ENCODE measurements around the gene SRRM2.

Gene SRRM2

GRCh38 chr16:2741168-2741567, 11.3 kb upstream of the SRRM2 start:
- no peak for DNase-seq

DNA sequence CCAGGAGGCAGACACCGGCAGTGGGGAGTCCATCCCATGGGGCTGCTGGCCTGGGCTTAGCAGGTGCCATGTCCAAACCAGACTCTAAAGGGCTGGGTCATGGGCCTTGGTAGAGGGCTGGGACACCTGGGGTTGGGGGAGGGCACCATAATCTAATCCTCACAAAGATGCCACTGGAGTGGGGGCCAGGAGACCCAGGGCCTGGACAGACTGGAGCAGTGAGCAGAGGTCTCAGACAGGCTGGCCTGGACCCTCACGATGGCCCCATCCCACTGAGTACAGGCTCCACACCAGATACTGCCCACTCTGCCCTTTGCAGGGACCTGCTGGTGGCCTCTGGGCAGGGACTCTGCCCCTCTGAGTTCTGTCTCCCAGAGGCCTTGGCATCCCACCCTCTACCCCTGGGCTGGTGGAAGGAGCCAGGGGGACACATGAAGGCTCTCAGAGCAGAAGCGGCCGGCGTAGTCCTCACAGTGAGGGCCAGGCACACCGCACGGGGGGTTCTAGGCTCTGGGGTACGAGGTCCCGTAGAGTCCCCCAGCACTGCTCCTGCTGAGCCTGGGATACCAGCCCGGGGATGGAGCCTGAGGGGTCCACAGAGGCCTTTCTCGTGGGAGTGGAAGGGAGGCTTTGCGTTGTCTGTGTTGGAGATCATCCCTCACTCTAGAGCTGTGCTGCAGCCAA, 10.0 kb upstream of the SRRM2 start:
- DNase-seq = no peak

GRCh38 chr16:2743007-2743810, 9.2 kb upstream of the SRRM2 start:
- DNase-seq = no peak

- DNase-seq = no peak
Observed at GRCh38 chr16:2744711-2745110, 7.7 kb upstream of the SRRM2 start.

GRCh38 chr16:2745116-2745890, 7.1 kb upstream of the SRRM2 start:
- DNase-seq = no peak

- no peak for DNase-seq
Observed at GRCh38 chr16:2745961-2746360, 6.5 kb upstream of the SRRM2 start.

DNA sequence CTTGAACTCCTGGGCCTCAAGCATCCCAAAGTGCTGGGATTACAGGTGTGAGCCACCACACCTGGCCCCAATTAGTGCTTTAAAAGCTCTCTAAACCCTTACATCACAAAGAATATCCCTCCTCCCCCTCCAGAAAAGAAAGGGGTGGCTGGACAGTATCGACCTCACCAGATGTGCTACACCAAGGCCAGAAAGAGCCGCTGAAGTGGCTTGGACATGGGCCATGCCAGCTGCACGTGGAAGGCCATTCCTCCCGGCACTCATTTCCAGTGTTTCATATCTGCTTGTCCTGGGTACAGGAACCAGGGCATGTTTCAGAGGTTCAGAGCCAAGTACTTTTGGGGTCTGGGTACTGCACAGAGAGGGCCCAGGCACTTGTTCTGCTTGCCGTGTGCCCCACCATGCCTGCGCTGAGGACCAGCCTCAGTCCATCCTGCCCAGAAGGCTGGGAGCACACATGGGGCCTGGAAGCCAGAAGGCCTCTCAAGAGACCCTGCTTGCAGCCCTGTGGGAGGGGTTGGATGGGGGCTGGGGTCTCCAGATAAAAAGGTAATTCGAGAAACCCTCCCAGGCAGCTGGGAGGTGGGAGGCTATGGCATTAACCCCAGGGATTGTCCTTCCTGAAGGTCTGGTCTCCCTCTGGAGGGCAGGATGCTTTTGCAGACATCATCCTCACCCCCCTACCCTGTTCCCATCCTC, 3.5 kb upstream of the SRRM2 start:
- DNase-seq = no peak

DNA sequence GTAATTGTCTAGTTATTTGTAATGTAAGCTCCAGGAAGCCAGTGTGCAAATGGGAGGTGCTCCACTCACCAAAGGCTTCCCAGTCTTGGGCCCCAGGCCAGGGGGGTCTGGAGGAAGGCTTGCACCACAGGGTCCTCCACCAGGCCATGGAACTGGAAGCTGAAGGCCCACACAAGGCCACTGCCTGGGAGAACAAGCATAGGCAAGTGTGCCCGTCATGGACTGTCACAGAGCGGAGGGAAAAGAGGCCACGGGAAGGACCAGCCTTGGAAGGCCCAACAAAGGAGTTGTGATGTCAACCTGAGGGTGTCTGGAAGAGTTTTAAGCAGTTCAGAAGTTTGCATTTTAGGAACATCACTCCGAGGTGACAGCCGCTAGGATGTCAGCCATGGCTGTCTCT, 3.0 kb upstream of the SRRM2 start:
- DNase-seq = no peak

GRCh38 chr16:2749936-2750335, 2.5 kb upstream of the SRRM2 start:
- no peak for DNase-seq

DNA sequence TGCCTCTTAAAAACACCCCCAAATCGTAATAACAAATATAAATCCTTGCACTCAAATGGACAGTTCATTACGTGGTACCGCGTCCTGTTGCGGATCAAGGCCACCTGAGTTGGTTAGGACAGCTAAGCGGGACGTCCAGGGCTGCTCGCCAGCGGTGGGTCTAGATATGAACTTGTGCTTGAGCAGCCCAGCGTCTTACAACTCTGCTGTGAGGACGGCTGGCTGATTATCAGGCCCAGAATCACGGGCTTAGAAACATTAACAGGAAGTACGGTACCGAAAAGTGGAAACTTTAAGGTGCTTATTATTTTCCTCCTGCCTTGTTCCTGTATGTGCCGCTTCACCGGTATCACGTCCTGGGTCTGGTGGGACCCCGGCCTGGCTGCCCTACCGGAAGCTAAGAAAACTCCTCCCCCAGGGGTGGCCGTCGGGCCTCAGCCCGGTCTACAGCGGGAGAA, 832 bp upstream of the SRRM2 start:
- DNase-seq = no peak

- no peak for DNase-seq
Observed at GRCh38 chr16:2752850-2753732, 653 bp downstream of the SRRM2 start.

DNA sequence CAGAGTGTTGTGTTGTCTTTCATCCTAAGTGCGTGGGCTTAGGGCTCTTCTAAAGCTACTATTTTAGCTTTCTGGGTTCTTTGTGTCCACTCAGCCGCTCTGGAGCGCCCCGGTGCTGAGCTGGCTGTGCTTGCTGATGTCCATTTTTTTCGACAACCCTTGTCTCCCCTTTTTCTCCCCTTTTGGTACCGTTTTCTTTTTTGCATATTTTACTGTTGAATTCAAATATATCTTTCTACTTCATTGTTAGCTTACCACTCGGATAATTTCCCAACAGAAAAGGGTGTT, 1.2 kb downstream of the SRRM2 start:
- no peak for DNase-seq

DNA sequence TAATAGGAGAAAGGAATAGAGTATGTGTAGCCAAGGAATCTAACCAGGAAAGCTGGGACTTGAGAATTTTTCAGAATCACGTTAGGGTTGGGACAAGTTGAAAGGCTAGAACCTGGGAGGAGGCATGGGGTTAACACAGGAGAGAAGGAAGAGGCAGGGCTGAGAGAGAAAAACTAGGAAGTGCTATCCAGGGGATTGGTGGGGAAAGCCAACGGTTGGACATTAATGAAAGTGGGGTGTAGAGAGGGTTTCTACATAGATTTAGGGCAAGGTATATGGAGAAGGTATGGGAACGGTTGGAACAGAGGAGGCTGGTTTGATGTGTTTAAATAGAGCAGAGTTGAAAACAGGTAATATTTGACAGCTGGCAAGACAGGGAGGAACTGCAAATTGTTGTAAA, 2.7 kb downstream of the SRRM2 start:
- no peak for DNase-seq

DNA sequence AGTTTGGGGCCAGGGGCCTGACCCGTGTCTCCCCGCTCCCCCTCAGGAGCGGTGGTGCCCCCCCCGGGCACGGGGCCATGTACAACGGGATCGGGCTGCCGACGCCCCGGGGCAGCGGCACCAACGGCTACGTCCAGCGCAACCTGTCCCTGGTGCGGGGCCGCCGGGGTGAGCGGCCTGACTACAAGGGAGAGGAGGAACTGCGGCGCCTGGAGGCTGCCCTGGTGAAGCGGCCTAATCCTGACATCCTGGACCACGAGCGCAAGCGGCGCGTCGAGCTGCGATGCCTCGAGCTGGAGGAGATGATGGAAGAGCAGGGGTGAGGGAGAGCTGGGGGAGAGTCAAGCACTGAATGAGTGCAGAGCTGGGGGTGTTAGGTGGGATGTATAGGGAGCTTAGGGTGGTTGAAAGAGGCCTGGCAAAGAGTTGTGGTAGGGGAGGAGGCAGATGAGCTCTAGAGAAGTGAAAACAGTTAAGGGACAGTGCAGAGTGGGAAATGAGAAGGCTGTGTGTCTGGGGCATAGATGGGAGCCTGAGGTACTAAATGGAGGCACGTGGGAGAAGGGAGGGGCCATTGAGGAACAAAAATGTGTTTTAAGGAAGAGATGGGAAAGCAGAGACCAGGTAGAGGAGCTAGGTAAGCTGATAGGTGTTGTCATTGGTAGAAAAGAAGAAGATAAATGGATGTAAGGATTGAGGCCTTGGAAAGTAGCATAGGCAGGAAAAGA, 4.0 kb downstream of the SRRM2 start:
- no peak for DNase-seq

GRCh38 chr16:2757344-2757743, 4.9 kb downstream of the SRRM2 start:
- DNase-seq = no peak

GRCh38 chr16:2761472-2761871, 9.0 kb downstream of the SRRM2 start:
- no peak for DNase-seq

- no peak for DNase-seq
Observed at GRCh38 chr16:2761886-2762583, 9.6 kb downstream of the SRRM2 start.

- DNase-seq = no peak
Observed at GRCh38 chr16:2762711-2763110, 10.3 kb downstream of the SRRM2 start.

GRCh38 chr16:2763173-2763572, 10.7 kb downstream of the SRRM2 start:
- no peak for DNase-seq

GRCh38 chr16:2764718-2765117, 12.3 kb downstream of the SRRM2 start:
- no peak for DNase-seq

Measured in NCI-H187 treated with DMSO at 0.1 percent for 48 hours (cell line).